Measurements from ENCODE around the gene SRRD.

SRRD gene

GRCh38 chr22:26481112-26481693 is 2.5 kb upstream of the SRRD start:
- no peak overlapping the region for H3K4me3 ChIP-seq (ENCODE audit: low read depth in 1 of 5, low read length in 5 of 5)
- peak overlapping the region in 1 of 5 donors; percentile 94 for H3K9ac ChIP-seq (ENCODE audit: low read length in 5 of 5)
- peaks cover 9 to 60% (median 52%) of the 10 kb centered on the region in 5 donors for H3K4me1 ChIP-seq (ENCODE audit: control insufficient read depth in 5 of 5, insufficient read depth in 5 of 5, low read length in 5 of 5)
- no peaks in the 10 kb centered on the region for H3K27me3 ChIP-seq (ENCODE audit: control insufficient read depth in 5 of 5, insufficient read depth in 4 of 5, low read length in 5 of 5)
- no peak overlapping the region for H3K27ac ChIP-seq (ENCODE audit: low read depth, low read length)
- no peaks in the 10 kb centered on the region for H3K9me3 ChIP-seq (ENCODE audit: control insufficient read depth in 5 of 5, low read length in 5 of 5)
- H3K36me3 ChIP-seq (ENCODE audit: control insufficient read depth in 5 of 5, insufficient read depth in 5 of 5, low read length in 5 of 5) = peaks cover 16 to 29% (median 21%) of the 10 kb centered on the region in 5 donors

GRCh38 chr22:26481694-26482093 is 2.0 kb upstream of the SRRD start:
- Histone ChIP-seq H3K9me3 (ENCODE audit: control insufficient read depth in 5 of 5, low read length in 5 of 5) (no peaks in the 10 kb centered on the region), H3K27ac (ENCODE audit: low read depth, low read length) (no peak overlapping the region), H3K4me1 (ENCODE audit: control insufficient read depth in 5 of 5, insufficient read depth in 5 of 5, low read length in 5 of 5) (peaks cover 9 to 60% (median 52%) of the 10 kb centered on the region in 5 donors)

GRCh38 chr22:26482161-26482560 is 1.5 kb upstream of the SRRD start:
- Histone ChIP-seq H3K36me3 (ENCODE audit: control insufficient read depth in 5 of 5, insufficient read depth in 5 of 5, low read length in 5 of 5) (peaks cover 7 to 24% (median 12%) of the 10 kb centered on the region in 5 donors), H3K27me3 (ENCODE audit: control insufficient read depth in 5 of 5, insufficient read depth in 4 of 5, low read length in 5 of 5) (no peaks in the 10 kb centered on the region), H3K9me3 (ENCODE audit: control insufficient read depth in 5 of 5, low read length in 5 of 5) (no peaks in the 10 kb centered on the region), H3K4me3 (ENCODE audit: low read depth in 1 of 5, low read length in 5 of 5) (no peak overlapping the region), H3K9ac (ENCODE audit: low read length in 5 of 5) (peak overlapping the region in 2 of 5 donors; percentile 94 to 98), H3K4me1 (ENCODE audit: control insufficient read depth in 5 of 5, insufficient read depth in 5 of 5, low read length in 5 of 5) (peaks cover 9 to 60% (median 52%) of the 10 kb centered on the region in 5 donors), H3K27ac (ENCODE audit: low read depth, low read length) (no peak overlapping the region)

More at GRCh38 chr22:26481694-26482093, 2.0 kb upstream of the SRRD start:
- H3K36me3 ChIP-seq (ENCODE audit: control insufficient read depth in 5 of 5, insufficient read depth in 5 of 5, low read length in 5 of 5) = peaks cover 11 to 27% (median 16%) of the 10 kb centered on the region in 5 donors
- H3K27me3 ChIP-seq (ENCODE audit: control insufficient read depth in 5 of 5, insufficient read depth in 4 of 5, low read length in 5 of 5) = no peaks in the 10 kb centered on the region
- H3K4me3 ChIP-seq (ENCODE audit: low read depth in 1 of 5, low read length in 5 of 5) = no peak overlapping the region
- H3K9ac ChIP-seq (ENCODE audit: low read length in 5 of 5) = peak overlapping the region in 1 of 5 donors; percentile 94

- Histone ChIP-seq H3K27ac (ENCODE audit: low read depth, low read length) (peak overlapping the region; percentile 83), H3K9me3 (ENCODE audit: control insufficient read depth in 5 of 5, low read length in 5 of 5) (no peaks in the 10 kb centered on the region), H3K27me3 (ENCODE audit: control insufficient read depth in 5 of 5, insufficient read depth in 4 of 5, low read length in 5 of 5) (no peaks in the 10 kb centered on the region), H3K36me3 (ENCODE audit: control insufficient read depth in 5 of 5, insufficient read depth in 5 of 5, low read length in 5 of 5) (peaks cover 0 to 22% (median 11%) of the 10 kb centered on the region in 5 donors), H3K4me1 (ENCODE audit: control insufficient read depth in 5 of 5, insufficient read depth in 5 of 5, low read length in 5 of 5) (peaks cover 9 to 60% (median 52%) of the 10 kb centered on the region in 5 donors), H3K4me3 (ENCODE audit: low read depth in 1 of 5, low read length in 5 of 5) (peak overlapping the region; percentile 90 to 96 (median 94)), H3K9ac (ENCODE audit: low read length in 5 of 5) (peak overlapping the region; percentile 94 to 98 (median 95))
Observed at GRCh38 chr22:26483043-26483438, 636 bp upstream of the SRRD start.

GRCh38 chr22:26484360-26484706 is 656 bp downstream of the SRRD start:
- Histone ChIP-seq H3K4me1 (ENCODE audit: control insufficient read depth in 5 of 5, insufficient read depth in 5 of 5, low read length in 5 of 5) (peaks cover 9 to 57% (median 48%) of the 10 kb centered on the region in 5 donors), H3K9me3 (ENCODE audit: control insufficient read depth in 5 of 5, low read length in 5 of 5) (no peaks in the 10 kb centered on the region), H3K36me3 (ENCODE audit: control insufficient read depth in 5 of 5, insufficient read depth in 5 of 5, low read length in 5 of 5) (peaks cover 9 to 34% (median 24%) of the 10 kb centered on the region in 5 donors), H3K27ac (ENCODE audit: low read depth, low read length) (peak overlapping the region; percentile 83), H3K27me3 (ENCODE audit: control insufficient read depth in 5 of 5, insufficient read depth in 4 of 5, low read length in 5 of 5) (no peaks in the 10 kb centered on the region), H3K4me3 (ENCODE audit: low read depth in 1 of 5, low read length in 5 of 5) (peak overlapping the region; percentile 90 to 99 (median 95)), H3K9ac (ENCODE audit: low read length in 5 of 5) (peak overlapping the region; percentile 57 to 98 (median 95))

- Histone ChIP-seq H3K9me3 (ENCODE audit: control insufficient read depth in 5 of 5, low read length in 5 of 5) (no peaks in the 10 kb centered on the region), H3K4me1 (ENCODE audit: control insufficient read depth in 5 of 5, insufficient read depth in 5 of 5, low read length in 5 of 5) (peaks cover 9 to 51% (median 41%) of the 10 kb centered on the region in 5 donors), H3K27me3 (ENCODE audit: control insufficient read depth in 5 of 5, insufficient read depth in 4 of 5, low read length in 5 of 5) (no peaks in the 10 kb centered on the region), H3K9ac (ENCODE audit: low read length in 5 of 5) (peak overlapping the region in 3 of 5 donors; percentile 59 to 98 (median 98)), H3K4me3 (ENCODE audit: low read depth in 1 of 5, low read length in 5 of 5) (peak overlapping the region in 2 of 5 donors; percentile 26 to 95), H3K36me3 (ENCODE audit: control insufficient read depth in 5 of 5, insufficient read depth in 5 of 5, low read length in 5 of 5) (peaks cover 15 to 41% (median 30%) of the 10 kb centered on the region in 5 donors), H3K27ac (ENCODE audit: low read depth, low read length) (peak overlapping the region; percentile 31)
Observed at GRCh38 chr22:26485013-26485412, 1.3 kb downstream of the SRRD start.

GRCh38 chr22:26485806-26486390 is 2.2 kb downstream of the SRRD start:
- Histone ChIP-seq H3K9ac (ENCODE audit: low read length in 5 of 5) (no peak overlapping the region), H3K27ac (ENCODE audit: low read depth, low read length) (no peak overlapping the region), H3K36me3 (ENCODE audit: control insufficient read depth in 5 of 5, insufficient read depth in 5 of 5, low read length in 5 of 5) (peaks cover 19 to 43% (median 35%) of the 10 kb centered on the region in 5 donors), H3K27me3 (ENCODE audit: control insufficient read depth in 5 of 5, insufficient read depth in 4 of 5, low read length in 5 of 5) (no peaks in the 10 kb centered on the region), H3K9me3 (ENCODE audit: control insufficient read depth in 5 of 5, low read length in 5 of 5) (no peaks in the 10 kb centered on the region), H3K4me3 (ENCODE audit: low read depth in 1 of 5, low read length in 5 of 5) (no peak overlapping the region), H3K4me1 (ENCODE audit: control insufficient read depth in 5 of 5, insufficient read depth in 5 of 5, low read length in 5 of 5) (peaks cover 9 to 42% (median 34%) of the 10 kb centered on the region in 5 donors)

GRCh38 chr22:26486394-26486793 is 2.7 kb downstream of the SRRD start:
- no peak overlapping the region for H3K27ac ChIP-seq (ENCODE audit: low read depth, low read length)

GRCh38 chr22:26487996-26488395 is 4.3 kb downstream of the SRRD start:
- Histone ChIP-seq H3K4me3 (ENCODE audit: low read depth in 1 of 5, low read length in 5 of 5) (no peak overlapping the region), H3K36me3 (ENCODE audit: control insufficient read depth in 5 of 5, insufficient read depth in 5 of 5, low read length in 5 of 5) (peaks cover 27 to 62% (median 51%) of the 10 kb centered on the region in 5 donors), H3K27me3 (ENCODE audit: control insufficient read depth in 5 of 5, insufficient read depth in 4 of 5, low read length in 5 of 5) (no peaks in the 10 kb centered on the region), H3K4me1 (ENCODE audit: control insufficient read depth in 5 of 5, insufficient read depth in 5 of 5, low read length in 5 of 5) (peaks cover 6 to 21% (median 17%) of the 10 kb centered on the region in 5 donors), H3K9ac (ENCODE audit: low read length in 5 of 5) (no peak overlapping the region), H3K27ac (ENCODE audit: low read depth, low read length) (no peak overlapping the region), H3K9me3 (ENCODE audit: control insufficient read depth in 5 of 5, low read length in 5 of 5) (no peaks in the 10 kb centered on the region)

More at GRCh38 chr22:26486394-26486793, 2.7 kb downstream of the SRRD start:
- H3K36me3 ChIP-seq (ENCODE audit: control insufficient read depth in 5 of 5, insufficient read depth in 5 of 5, low read length in 5 of 5) = peaks cover 24 to 46% (median 39%) of the 10 kb centered on the region in 5 donors
- no peak overlapping the region for H3K4me3 ChIP-seq (ENCODE audit: low read depth in 1 of 5, low read length in 5 of 5)
- no peak overlapping the region for H3K9ac ChIP-seq (ENCODE audit: low read length in 5 of 5)
- H3K4me1 ChIP-seq (ENCODE audit: control insufficient read depth in 5 of 5, insufficient read depth in 5 of 5, low read length in 5 of 5) = peaks cover 9 to 37% (median 32%) of the 10 kb centered on the region in 5 donors
- H3K27me3 ChIP-seq (ENCODE audit: control insufficient read depth in 5 of 5, insufficient read depth in 4 of 5, low read length in 5 of 5) = no peaks in the 10 kb centered on the region
- no peaks in the 10 kb centered on the region for H3K9me3 ChIP-seq (ENCODE audit: control insufficient read depth in 5 of 5, low read length in 5 of 5)

- Histone ChIP-seq H3K4me3 (ENCODE audit: low read depth in 1 of 5, low read length in 5 of 5) (no peak overlapping the region), H3K27me3 (ENCODE audit: control insufficient read depth in 5 of 5, insufficient read depth in 4 of 5, low read length in 5 of 5) (no peaks in the 10 kb centered on the region), H3K36me3 (ENCODE audit: control insufficient read depth in 5 of 5, insufficient read depth in 5 of 5, low read length in 5 of 5) (peaks cover 35 to 78% (median 66%) of the 10 kb centered on the region in 5 donors), H3K4me1 (ENCODE audit: control insufficient read depth in 5 of 5, insufficient read depth in 5 of 5, low read length in 5 of 5) (peaks cover 3 to 12% (median 7%) of the 10 kb centered on the region in 5 donors), H3K27ac (ENCODE audit: low read depth, low read length) (no peak overlapping the region), H3K9ac (ENCODE audit: low read length in 5 of 5) (no peak overlapping the region), H3K9me3 (ENCODE audit: control insufficient read depth in 5 of 5, low read length in 5 of 5) (no peaks in the 10 kb centered on the region)
Observed at GRCh38 chr22:26489447-26490036, 5.9 kb downstream of the SRRD start.
